Measurements from ENCODE around the gene GAL.
"Not testable (repeated sequence)": the region's sequence is repeated elsewhere in the genome, so short reads cannot be mapped to it uniquely, and the experiment has no call there.

GAL gene

DNA sequence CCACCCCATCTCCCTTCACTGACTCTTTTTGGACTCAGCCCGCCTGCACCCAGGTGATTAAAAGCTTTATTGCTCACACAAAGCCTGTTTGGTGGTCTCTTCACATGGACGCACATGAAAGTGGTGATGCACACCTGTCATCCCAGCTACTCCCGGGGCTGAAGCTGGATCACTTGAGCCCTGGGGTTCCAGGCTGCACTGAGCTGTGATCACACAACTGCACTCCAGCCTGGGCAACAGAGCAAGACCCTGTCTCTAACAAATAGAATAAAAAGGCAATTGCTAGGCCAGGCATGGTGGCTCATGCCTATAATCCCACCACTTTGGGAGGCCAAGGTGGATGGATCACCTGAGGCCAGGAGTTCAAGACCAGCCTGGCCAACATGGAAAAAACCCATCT is 45.0 kb upstream of the GAL start:
- not testable (repeated sequence) for H4K8ac ChIP-seq (ENCODE audit: low read depth, low read length); H3K4me2 ChIP-seq (ENCODE audit: low read length); H3K9ac ChIP-seq (ENCODE audit: low read length); H3K4me3 ChIP-seq (ENCODE audit: low read depth, low read length); H3K27me3 ChIP-seq (ENCODE audit: insufficient read depth, low read length); H3K27ac ChIP-seq (ENCODE audit: low read depth, low read length); H3K4me1 ChIP-seq (ENCODE audit: control insufficient read depth in 1 of 2, insufficient read depth in 2 of 2, low read length in 2 of 2); H2BK120ac ChIP-seq (ENCODE audit: insufficient read depth, low read length, poor library complexity); H3K79me2 ChIP-seq (ENCODE audit: control insufficient read depth, insufficient read depth, low read length, poor library complexity); H3K9me3 ChIP-seq (ENCODE audit: insufficient read depth, low read depth, low read length); H3K18ac ChIP-seq (ENCODE audit: low read length); H2AK5ac ChIP-seq (ENCODE audit: low read length); H3K14ac ChIP-seq (ENCODE audit: low read length); H4K12ac ChIP-seq (ENCODE audit: low read depth, low read length); H2BK12ac ChIP-seq (ENCODE audit: low read length); H2BK5ac ChIP-seq (ENCODE audit: low read depth, low read length, poor library complexity); H3K79me1 ChIP-seq (ENCODE audit: low read length); H3K4ac ChIP-seq (ENCODE audit: low read depth, low read length); H2AFZ ChIP-seq (ENCODE audit: insufficient read depth, low read length, poor library complexity); H4K91ac ChIP-seq (ENCODE audit: low read depth, low read length); H3K36me3 ChIP-seq (ENCODE audit: control insufficient read depth in 1 of 2, insufficient read depth in 2 of 2, low read length in 2 of 2); DNase-seq; H3K23ac ChIP-seq (ENCODE audit: low read length)
- WGBS (ENCODE audit: extremely low coverage, insufficient coverage, insufficient read length): no CpG with 5 or more reads among the region's 3 CpGs

DNA sequence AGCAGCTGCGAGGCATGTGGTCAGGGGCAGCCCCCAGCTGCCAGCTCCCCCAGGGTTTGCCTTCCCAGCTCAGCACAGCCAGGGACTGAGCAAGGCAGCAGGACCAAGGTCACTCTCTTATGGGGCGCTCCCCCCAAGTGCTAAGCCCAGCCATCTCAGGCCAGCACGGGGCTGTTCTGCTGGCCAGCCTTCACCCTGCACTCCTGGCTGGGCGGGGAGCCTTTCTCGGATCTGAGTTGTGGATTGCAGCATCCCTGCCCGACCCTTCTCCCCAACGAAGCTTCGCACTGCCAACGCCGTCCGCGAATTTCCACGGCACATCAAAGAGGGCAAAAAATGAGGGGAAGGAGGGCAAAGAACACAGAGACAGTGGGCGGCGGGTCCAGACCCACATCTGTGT is 42.5 kb upstream of the GAL start:
- Histone ChIP-seq H3K23ac (ENCODE audit: low read length) (no peak overlapping the region), H3K27me3 (ENCODE audit: insufficient read depth, low read length) (no peaks in the 10 kb centered on the region), H4K12ac (ENCODE audit: low read depth, low read length) (no peak overlapping the region), H4K91ac (ENCODE audit: low read depth, low read length) (no peak overlapping the region), H3K4ac (ENCODE audit: low read depth, low read length) (no peak overlapping the region), H3K4me1 (ENCODE audit: control insufficient read depth in 1 of 2, insufficient read depth in 2 of 2, low read length in 2 of 2) (no peaks in the 10 kb centered on the region), H3K14ac (ENCODE audit: low read length) (no peak overlapping the region), H2BK5ac (ENCODE audit: low read depth, low read length, poor library complexity) (no peak overlapping the region), H3K79me1 (ENCODE audit: low read length) (no peaks in the 10 kb centered on the region), H3K4me3 (ENCODE audit: low read depth, low read length) (no peak overlapping the region), H3K18ac (ENCODE audit: low read length) (no peak overlapping the region), H4K8ac (ENCODE audit: low read depth, low read length) (no peak overlapping the region), H3K9ac (ENCODE audit: low read length) (no peak overlapping the region), H2AFZ (ENCODE audit: insufficient read depth, low read length, poor library complexity) (no peak overlapping the region), H2BK12ac (ENCODE audit: low read length) (no peak overlapping the region), H3K79me2 (ENCODE audit: control insufficient read depth, insufficient read depth, low read length, poor library complexity) (no peaks in the 10 kb centered on the region), H3K9me3 (ENCODE audit: insufficient read depth, low read depth, low read length) (no peaks in the 10 kb centered on the region), H3K36me3 (ENCODE audit: control insufficient read depth in 1 of 2, insufficient read depth in 2 of 2, low read length in 2 of 2) (no peaks in the 10 kb centered on the region), H2AK5ac (ENCODE audit: low read length) (no peak overlapping the region), H2BK120ac (ENCODE audit: insufficient read depth, low read length, poor library complexity) (no peak overlapping the region), H3K27ac (ENCODE audit: low read depth, low read length) (no peak overlapping the region), H3K4me2 (ENCODE audit: low read length) (no peak overlapping the region)
- WGBS (ENCODE audit: extremely low coverage, insufficient coverage, insufficient read length): no CpG with 5 or more reads among the region's 15 CpGs
- no peak for DNase-seq

DNA sequence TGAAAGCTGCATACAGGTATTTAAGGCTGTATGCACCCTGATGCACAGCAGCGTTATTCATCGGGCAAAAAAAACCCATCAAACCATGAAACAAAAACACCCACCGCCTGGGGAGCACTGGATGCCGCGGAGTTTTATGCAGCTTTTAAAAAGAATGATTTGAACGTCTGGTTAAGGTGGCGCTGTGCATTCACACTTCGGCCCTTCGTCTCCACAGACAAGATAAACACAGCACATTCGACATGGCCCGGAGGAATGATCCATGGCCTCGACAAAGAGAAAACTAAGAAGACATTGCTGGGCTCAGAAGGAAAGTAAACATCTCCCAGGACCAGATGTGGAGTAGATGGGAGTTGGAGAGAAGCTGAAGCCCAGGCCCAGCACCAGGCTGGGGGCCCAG is 40.8 kb upstream of the GAL start:
- Histone ChIP-seq H3K27me3 (ENCODE audit: insufficient read depth, low read length) (no peaks in the 10 kb centered on the region), H3K4me1 (ENCODE audit: control insufficient read depth in 1 of 2, insufficient read depth in 2 of 2, low read length in 2 of 2) (no peaks in the 10 kb centered on the region), H2BK5ac (ENCODE audit: low read depth, low read length, poor library complexity) (no peak overlapping the region), H3K4me2 (ENCODE audit: low read length) (no peak overlapping the region), H3K9ac (ENCODE audit: low read length) (no peak overlapping the region), H3K27ac (ENCODE audit: low read depth, low read length) (no peak overlapping the region), H2BK12ac (ENCODE audit: low read length) (no peak overlapping the region), H4K8ac (ENCODE audit: low read depth, low read length) (no peak overlapping the region), H3K23ac (ENCODE audit: low read length) (no peak overlapping the region), H3K4ac (ENCODE audit: low read depth, low read length) (no peak overlapping the region), H3K14ac (ENCODE audit: low read length) (no peak overlapping the region), H2BK120ac (ENCODE audit: insufficient read depth, low read length, poor library complexity) (no peak overlapping the region), H3K9me3 (ENCODE audit: insufficient read depth, low read depth, low read length) (no peaks in the 10 kb centered on the region), H4K91ac (ENCODE audit: low read depth, low read length) (no peak overlapping the region), H3K18ac (ENCODE audit: low read length) (no peak overlapping the region), H2AFZ (ENCODE audit: insufficient read depth, low read length, poor library complexity) (no peak overlapping the region), H4K12ac (ENCODE audit: low read depth, low read length) (no peak overlapping the region), H3K79me2 (ENCODE audit: control insufficient read depth, insufficient read depth, low read length, poor library complexity) (no peaks in the 10 kb centered on the region), H3K4me3 (ENCODE audit: low read depth, low read length) (no peak overlapping the region), H3K36me3 (ENCODE audit: control insufficient read depth in 1 of 2, insufficient read depth in 2 of 2, low read length in 2 of 2) (no peaks in the 10 kb centered on the region), H3K79me1 (ENCODE audit: low read length) (no peaks in the 10 kb centered on the region), H2AK5ac (ENCODE audit: low read length) (no peak overlapping the region)
- peak in 1 of 2 donors; percentile 29 for DNase-seq
- no CpG with 5 or more reads among the region's 12 CpGs for WGBS (ENCODE audit: extremely low coverage, insufficient coverage, insufficient read length)

DNA sequence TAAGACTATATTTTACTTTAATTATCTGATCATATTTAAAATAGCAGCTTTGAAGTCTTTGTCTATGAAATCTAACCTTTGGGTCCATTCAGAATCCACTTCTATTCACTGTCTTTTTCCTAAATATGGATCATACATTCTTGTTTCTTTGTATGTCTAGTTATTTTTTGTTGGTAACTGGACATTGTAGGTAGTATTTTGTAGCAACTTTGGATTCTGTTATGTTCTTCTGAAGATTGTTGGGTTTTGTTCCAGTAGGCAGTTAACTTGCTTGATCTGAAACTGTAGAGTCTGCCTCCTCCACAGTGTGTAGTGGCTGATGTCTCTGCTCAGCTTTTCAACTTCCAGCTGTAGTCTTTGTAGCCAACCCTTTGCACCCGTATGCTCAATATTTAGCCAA is 37.5 kb upstream of the GAL start:
- Histone ChIP-seq H3K4ac (ENCODE audit: low read depth, low read length) (no peak overlapping the region), H3K79me1 (ENCODE audit: low read length) (no peaks in the 10 kb centered on the region), H4K91ac (ENCODE audit: low read depth, low read length) (no peak overlapping the region), H4K12ac (ENCODE audit: low read depth, low read length) (no peak overlapping the region), H3K4me1 (ENCODE audit: control insufficient read depth in 1 of 2, insufficient read depth in 2 of 2, low read length in 2 of 2) (peaks cover 0 to 2% of the 10 kb centered on the region in 2 experiments), H3K9ac (ENCODE audit: low read length) (no peak overlapping the region), H4K8ac (ENCODE audit: low read depth, low read length) (no peak overlapping the region), H3K79me2 (ENCODE audit: control insufficient read depth, insufficient read depth, low read length, poor library complexity) (no peaks in the 10 kb centered on the region), H3K4me2 (ENCODE audit: low read length) (no peak overlapping the region), H2AK5ac (ENCODE audit: low read length) (no peak overlapping the region), H2BK12ac (ENCODE audit: low read length) (no peak overlapping the region), H2BK5ac (ENCODE audit: low read depth, low read length, poor library complexity) (no peak overlapping the region), H2BK120ac (ENCODE audit: insufficient read depth, low read length, poor library complexity) (no peak overlapping the region), H3K9me3 (ENCODE audit: insufficient read depth, low read depth, low read length) (no peaks in the 10 kb centered on the region), H3K27me3 (ENCODE audit: insufficient read depth, low read length) (no peaks in the 10 kb centered on the region), H3K27ac (ENCODE audit: low read depth, low read length) (no peak overlapping the region), H3K23ac (ENCODE audit: low read length) (no peak overlapping the region), H3K4me3 (ENCODE audit: low read depth, low read length) (no peak overlapping the region), H3K18ac (ENCODE audit: low read length) (no peak overlapping the region), H2AFZ (ENCODE audit: insufficient read depth, low read length, poor library complexity) (no peak overlapping the region), H3K14ac (ENCODE audit: low read length) (no peak overlapping the region), H3K36me3 (ENCODE audit: control insufficient read depth in 1 of 2, insufficient read depth in 2 of 2, low read length in 2 of 2) (no peaks in the 10 kb centered on the region)
- WGBS (ENCODE audit: extremely low coverage, insufficient coverage, insufficient read length): no CpG with 5 or more reads among the region's 1 CpG
- DNase-seq: no peak
